ENCODE results near the gene TMEM258.
A peak's percentile ranks its signal among the peaks of the same experiment; 100 is the strongest.

Gene TMEM258

GRCh38 chr11:61794579-61794978 is 2.2 kb upstream of the TMEM258 start:
- DNase-seq: no peak

DNA sequence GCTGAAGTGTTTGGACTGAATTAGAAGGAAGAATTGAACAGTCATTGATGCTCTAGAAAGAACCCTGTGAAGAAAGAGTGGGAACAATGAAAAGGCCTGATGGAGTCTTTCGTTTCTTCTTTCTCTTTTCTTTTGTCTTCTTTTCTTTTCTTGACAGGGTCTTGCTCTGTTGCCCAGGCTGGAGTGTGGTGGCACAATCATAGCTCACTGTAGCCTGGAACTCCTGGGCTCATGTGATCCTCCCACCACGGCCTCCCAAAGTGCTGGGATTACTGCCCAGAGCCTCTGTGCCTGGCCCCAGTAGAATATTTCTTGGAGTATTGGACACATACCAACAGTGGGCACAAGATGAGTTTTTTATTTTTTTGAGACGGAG is 1.4 kb upstream of the TMEM258 start:
- no peak for DNase-seq

GRCh38 chr11:61793083-61793828 is 857 bp upstream of the TMEM258 start:
- DNase-seq: peak; percentile 54

- DNase-seq: peak; percentile 54
Measured at GRCh38 chr11:61791737-61792309, 576 bp downstream of the TMEM258 start.

DNA sequence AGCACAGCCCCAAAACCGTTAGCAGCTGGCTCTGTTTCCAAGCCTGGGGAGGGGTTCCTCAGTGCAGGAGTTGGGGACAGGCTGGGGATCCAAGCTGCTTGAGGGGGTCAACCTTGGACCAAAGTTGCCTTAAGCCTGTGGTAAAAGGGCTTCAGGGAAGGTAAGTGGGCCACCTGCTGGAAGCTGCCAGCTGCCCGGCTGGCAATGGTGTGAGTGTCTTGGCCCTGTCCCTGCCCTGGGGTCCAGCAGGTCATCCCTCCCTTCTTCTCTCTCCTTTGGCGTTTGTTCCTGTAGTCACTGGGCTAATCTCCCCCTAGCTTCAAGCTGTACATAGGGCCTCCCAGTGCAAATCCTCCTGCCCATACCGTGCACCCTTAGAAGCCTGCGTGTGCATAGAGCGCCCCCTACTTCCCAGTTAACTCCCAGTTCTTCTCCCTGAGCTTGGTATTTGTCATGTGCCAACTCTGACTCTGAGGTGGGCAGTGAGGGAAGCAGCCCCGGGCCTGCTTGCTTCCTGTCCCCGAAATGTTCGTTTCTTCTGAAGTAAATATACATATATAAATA is 4.4 kb downstream of the TMEM258 start:
- DNase-seq: peak; percentile 33

DNA sequence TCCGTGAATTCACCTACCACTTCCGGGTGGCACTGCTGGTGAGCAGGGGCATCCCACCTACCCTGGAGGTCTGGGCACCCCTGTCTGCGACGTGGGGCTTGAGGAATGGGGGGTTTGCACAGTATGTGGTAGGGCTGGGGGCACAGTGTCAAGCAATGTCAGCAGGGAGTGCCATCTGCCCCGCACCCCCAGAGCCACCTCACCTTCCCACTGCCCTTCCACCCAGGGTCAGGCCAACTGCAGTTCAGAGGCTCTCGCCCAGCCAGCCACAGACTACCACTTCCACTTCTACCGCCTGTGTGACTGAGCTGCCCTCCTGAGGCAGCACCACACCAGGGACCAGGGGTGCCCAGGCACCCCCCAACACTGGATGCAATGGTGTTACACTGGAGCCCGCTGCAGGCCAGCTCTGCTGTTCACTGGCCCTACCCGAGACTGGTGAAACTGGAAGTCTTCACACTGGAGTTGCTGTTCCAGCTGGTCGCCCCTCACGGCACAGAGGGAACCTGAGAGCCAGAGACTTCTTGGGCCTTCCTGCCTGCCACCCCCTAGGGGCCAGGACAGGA is 6.5 kb downstream of the TMEM258 start:
- no peak for DNase-seq

- no peak for DNase-seq
Measured at GRCh38 chr11:61784506-61784805, 7.9 kb downstream of the TMEM258 start.

DNA sequence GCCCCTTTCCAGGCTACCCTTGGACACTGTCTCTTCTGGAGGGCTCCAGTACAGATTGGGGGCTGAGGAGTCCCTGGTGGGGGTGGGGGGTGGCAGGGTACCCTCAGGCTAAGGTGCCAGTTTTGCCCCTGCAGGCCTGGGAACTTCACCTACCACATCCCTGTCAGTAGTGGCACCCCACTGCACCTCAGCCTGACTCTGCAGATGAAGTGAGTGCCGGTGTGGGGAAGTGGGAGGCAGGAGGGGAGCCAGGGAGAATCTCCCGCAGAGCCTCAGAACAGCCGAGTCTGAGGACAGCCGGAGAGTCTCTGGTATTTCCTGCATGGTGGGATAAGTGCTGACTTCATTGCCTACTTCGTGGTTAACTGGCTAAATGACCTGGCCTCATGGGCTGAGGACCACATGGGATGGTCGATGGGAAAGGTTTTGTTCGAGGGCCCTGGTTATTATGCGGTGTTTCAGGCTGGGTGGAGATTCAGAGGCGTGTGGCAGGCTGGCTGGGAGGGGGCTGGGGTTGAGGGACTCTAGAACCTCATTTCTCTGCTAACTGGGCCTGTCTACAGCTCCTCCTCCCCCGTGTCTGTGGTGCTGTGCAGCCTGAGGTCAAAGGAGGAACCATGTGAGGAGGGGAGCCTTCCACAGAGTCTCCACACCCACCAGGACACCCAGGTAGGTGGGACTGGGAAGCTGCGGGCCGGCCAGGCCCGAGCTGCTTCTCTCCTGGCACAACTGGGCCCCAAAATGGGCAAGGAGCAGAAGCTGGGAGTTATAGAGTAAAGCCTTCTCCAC is 8.5 kb downstream of the TMEM258 start:
- no peak for DNase-seq

- DNase-seq: no peak
Measured at GRCh38 chr11:61782841-61783240, 9.6 kb downstream of the TMEM258 start.

GRCh38 chr11:61782299-61782698 is 10.1 kb downstream of the TMEM258 start:
- no peak for DNase-seq

DNA sequence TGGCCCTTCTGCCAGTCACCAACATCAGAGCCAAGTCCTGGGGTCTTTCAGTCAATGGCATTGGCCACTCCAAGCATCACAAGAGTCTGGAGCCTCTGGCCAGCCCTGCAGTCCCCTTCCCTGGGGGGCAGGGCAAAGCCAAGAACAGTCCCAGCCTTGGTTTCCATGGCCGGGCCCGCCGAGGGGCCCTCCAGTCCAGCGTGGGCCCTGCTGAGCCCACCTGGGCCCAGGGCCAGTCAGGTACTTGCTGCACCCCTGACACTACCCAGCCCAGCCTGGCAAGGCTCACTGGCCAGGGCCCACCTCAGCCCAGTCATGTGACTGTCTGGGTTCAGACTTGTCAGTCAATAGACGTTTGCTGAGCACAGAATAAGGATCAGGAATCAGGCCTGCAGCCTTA is 10.8 kb downstream of the TMEM258 start:
- no peak for DNase-seq

GRCh38 chr11:61780581-61781162 is 11.7 kb downstream of the TMEM258 start:
- DNase-seq: no peak

DNA sequence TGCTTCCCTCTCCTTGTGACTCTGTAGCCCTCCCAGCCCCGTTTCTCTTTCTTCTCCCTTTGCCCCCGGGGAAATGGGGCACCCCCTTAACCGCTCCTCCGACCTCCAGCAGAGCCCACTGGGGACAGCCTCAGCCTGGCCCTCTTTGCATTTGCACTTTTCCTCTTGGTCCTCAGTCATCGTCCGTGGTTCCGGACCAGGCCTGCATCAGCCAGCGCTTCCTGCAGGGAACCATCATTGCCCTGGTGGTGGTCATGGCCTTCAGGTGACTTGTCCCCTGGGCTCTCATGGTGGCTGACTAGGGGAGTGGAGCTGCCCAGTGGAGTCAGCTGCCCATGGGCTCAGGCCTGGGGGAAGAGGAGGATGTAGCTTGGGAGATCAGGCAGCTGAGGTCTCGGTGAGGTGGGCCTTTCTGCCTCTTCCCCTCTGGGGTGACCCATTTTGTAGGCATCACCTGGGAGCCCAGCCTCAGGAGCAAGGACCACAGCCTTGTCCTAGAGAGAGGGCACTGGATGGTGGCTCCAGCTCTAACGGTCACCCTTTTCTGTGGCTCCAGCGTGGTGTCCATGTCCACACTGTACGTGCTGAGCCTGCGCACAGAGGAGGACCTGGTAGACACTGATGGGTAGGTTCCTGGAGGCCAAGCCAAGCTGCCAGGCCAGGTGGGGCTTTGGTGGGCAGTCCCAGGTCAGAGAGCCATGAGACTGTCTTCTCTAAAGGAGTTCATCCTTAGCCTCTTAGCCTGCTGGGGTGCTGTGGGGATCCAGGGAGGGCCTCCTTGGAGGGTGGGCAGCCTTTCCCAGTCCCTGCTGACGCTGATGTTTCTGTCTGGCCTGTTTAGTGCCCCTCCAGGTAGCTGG is 12.5 kb downstream of the TMEM258 start:
- DNase-seq: no peak

DNA sequence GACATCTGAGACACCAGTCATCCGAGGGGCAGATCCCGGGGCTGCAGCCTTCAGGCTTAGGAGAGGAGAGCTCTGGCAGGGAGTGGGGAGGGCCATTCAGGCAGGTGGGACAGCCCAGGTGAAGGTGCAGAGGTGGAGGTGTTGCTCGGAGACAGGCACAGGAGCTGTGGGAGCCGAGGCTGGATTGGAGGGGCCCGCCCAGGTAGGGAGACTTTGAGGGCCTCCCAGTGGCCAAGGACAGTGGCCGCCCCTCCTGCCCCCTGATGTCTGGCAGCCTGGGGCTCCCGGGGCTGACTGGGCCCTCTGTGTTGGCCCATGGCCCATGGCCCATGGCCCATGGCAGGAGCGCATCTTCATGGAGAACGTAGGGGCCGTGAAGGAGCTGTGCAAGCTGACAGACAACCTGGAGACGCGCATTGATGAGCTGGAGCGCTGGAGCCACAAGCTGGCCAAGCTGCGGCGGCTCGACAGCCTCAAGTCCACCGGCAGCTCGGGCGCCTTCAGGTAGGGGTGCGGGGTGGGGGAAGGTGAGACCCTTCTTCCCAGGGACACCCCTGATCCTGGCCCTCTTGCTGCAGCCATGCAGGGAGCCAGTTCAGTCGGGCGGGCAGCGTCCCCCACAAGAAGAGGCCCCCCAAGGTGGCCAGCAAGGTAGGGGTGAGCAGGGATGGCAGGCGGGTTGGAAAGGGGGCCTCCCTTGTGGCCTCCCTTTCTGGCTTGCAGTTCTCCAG is 13.3 kb downstream of the TMEM258 start:
- no peak for DNase-seq

- DNase-seq: no peak
Measured at GRCh38 chr11:61778357-61778886, 14.0 kb downstream of the TMEM258 start.

DNA sequence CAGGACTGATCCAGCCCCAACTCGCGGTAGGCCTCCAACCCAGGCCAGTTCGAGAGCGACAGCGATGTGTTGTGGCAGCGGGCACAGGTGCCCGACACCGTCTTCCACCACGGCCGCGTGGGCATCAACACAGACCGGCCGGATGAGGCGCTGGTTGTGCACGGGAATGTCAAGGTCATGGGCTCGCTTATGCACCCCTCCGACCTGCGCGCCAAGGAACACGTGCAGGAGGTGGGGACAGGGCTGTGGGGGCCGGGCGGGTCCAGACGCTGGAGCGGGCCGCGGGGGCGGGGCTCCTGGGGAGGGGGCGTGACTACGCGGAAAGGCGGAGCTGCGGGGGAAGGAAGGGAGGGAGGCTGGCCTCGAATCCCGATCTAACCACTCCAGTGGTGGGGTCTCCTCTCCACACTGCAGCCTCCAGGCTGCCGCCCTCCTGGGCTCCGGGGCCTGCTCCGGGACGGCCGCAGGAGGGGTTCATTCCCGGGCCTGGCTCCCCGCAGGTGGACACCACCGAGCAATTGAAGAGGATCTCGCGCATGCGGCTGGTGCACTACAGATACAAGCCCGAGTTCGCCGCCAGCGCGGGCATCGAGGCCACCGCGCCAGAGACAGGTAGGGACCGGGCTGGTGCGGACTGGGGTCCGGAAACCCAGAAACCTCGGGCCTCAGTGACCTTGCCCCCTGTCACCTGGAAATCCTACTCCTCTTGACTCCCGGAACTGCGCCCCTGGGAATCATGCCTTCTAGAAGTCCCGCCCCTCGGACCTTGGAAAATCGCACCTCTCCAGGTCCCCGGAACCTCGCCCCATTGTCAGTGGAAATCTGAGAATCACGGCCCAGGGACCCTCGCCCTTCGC is 14.9 kb downstream of the TMEM258 start:
- DNase-seq: no peak

DNA sequence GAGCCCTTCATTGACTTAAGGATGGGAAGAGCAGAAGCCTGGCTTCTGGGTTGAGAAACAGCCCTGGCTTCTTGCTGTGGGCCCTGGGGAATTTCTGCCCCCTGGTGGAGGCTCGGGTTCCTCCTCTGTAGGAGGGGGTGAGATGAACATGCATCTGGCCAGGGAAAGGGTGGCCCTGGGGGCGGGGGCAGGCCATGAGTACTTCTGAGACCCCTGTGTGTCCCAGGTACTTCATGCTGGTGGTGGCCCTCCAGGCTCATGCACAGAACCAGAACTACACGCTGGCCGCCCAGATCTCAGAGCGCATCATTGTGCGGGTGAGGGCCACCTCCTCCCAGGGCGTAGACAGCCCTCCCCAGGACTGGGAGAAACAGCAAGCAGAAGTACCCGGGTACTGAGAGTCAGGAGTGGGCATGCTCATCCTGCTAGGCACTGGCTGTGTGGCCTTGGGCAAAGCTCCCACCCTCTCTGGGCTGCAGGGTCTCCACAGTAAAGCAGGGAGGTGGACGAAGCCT is 15.8 kb downstream of the TMEM258 start:
- peak; percentile 4 for DNase-seq

- no peak for DNase-seq
Measured at GRCh38 chr11:61775606-61776554, 16.5 kb downstream of the TMEM258 start.

GRCh38 chr11:61775106-61775505 is 17.3 kb downstream of the TMEM258 start:
- no peak for DNase-seq

Measured in NCI-H510A treated with DMSO at 0.1 percent for 48 hours (cell line).